DMS 273 (cell line): ENCODE results near the gene ZZZ3.
"Not testable (repeated sequence)": the region's sequence is repeated elsewhere in the genome, so short reads cannot be mapped to it uniquely, and the experiment has no call there.

ENCODE experiments used
- DNase-seq: peaks from one replicate; lab custom pipeline; 2025; ENCODE audit not compliant: unreplicated experiment; lab: John Stamatoyannopoulos, UW

ZZZ3 gene

DNA sequence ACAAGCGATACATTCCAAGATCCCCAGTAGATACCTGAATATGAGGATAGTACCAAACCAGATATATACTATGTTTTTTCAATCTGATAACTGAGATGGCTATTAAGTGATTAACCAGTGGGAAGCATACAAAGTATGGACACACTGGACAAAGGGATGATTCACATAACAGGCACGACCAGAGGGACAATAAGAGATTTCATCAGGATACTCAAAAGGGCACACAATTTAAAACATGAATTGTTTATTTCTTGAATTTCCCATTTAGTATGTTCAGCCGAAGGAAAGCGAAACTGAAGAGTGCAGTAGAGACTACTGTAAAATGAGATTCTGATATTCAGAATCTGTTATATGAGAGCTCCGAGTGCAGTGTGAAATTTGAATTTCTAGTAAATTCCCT, 10.6 kb downstream of the ZZZ3 start:
- DNase-seq = no peak

DNA sequence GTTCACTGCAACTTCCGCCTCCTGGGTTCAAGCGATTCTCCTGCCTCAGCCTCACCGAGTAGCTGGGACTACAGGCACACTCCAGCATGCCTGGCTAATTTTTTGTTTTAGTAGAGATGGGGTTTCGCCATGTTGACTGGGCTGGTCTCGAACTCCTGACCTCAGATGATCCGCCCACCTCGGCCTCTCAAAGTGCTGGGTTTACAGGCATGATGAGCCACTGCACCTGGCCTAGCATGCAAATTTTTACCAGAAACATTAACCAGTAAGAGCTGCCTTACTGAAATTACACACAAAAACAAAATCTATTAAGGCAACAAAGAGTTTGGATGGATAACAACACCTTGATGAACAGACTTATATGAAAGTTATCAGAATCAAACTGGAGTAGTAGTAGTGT, 12.1 kb downstream of the ZZZ3 start:
- DNase-seq = no peak

DNA sequence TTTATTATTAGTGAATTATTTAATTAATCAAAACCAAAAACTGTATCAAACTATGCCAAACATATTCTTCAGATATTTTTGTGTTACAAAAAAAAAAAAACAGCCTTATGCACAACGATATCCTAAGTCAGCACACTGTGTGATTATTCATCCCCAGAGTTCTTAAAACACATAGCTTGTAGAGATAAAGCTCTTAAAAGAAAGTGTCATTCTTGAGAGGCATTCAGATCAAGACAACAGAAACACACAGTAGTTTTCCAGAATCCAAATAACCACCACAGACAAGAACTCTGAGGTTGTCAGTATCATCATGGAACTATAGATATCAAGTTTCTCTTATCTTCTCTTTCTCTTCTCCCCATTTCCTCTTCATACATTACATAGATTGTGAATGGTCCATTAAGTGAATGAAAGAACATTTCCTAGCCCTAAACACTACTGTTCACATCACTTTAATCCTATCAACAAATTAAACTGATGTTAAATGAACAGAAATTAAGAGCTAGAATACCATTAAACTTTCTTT, 13.5 kb downstream of the ZZZ3 start:
- no peak for DNase-seq

DNA sequence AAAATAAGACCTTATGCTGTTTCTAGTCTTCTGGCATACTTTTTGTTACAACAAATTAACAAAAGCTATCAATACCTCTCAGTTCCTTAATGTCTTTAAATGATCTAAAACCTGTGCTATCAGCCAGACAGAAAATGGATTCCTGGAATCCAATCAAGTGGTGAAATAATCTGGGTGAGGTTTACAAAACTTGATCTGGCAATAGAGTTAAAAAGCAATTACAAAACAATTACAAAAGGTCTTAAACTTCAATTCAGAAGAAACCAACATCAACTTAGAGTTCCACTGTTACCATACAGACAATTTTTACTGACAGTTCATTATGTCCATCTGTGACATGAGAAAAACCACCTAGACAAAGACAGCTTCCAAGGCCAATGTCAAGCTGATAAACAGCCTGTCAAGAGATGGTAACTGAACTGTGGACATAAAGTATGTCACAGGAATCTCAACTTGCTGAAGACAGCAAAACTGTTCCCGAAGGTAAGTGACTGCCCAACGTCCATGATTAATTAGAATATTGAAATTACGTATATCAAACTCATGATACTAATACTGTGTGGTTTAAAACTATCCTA, 17.4 kb downstream of the ZZZ3 start:
- no peak for DNase-seq

DNA sequence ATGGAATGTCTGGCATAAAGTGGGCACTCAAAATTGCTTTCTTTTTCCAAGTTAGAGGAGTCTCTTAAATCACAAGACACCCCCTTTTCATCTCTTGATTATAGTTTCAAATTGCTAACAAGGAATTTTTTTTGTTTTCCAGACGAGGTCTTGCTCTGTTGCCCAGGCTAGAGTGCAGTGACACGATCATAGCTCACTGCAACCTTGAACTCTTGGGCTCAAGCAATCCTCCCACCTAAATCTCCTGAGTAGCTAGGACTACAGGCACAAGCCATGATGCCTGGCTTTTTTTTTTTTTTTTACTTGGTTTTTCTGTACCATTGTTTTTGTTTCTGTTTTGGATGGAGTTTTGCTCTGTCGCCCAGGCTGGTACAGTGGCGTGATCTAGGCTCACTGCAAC, 20.8 kb downstream of the ZZZ3 start:
- DNase-seq = no peak

DNA sequence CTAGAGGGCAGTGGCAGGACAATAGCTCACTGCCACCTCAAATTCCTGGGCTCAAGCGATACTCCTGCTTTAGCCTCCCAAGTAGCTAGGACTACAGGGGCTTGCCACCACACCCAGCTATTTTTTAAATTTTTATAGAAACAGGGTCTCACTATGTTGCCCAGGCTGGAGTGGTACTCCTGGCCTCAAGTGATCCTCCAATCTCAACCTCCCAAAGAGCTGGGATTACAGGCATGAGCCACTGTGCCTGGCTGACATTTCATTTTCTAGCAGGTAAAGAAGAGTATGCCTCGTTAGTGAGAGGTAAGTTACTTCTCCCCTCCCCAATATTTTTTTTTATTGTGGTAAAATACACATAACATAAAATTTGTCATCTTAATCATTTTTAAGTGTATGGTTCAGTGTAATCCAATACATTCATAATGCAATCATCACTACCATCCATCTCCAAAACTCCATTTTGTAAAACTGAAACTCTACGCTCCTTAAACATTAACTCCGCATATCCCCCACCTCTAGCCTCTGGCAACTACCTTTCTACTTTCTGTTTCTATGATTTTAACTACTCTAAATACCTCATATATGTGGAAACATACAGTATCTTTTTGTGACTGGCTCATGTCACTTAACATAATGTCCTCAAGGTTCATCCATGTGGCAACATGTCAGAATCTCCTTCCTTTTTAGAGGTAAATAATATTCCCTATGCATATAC, 22.4 kb downstream of the ZZZ3 start:
- no peak for DNase-seq

DNA sequence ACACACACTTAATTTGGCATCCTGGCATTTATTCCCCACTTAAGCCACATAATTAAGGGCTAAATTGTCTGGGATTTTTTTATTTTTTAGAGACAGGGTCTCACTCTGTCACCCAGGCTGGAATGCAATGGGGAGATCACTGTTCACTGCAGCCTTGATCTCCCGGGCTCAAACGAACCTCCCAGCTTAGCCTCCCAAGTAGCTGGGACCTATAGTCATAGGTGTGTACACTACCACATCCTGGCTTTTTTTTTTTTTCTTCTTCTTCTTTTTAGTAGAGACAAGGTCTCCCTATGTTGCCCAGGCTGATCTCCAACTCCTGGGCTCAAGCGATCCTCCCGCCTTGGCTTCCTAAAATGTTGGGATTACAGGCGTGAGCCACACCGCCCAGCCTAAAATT, 24.2 kb downstream of the ZZZ3 start:
- DNase-seq = no peak

DNA sequence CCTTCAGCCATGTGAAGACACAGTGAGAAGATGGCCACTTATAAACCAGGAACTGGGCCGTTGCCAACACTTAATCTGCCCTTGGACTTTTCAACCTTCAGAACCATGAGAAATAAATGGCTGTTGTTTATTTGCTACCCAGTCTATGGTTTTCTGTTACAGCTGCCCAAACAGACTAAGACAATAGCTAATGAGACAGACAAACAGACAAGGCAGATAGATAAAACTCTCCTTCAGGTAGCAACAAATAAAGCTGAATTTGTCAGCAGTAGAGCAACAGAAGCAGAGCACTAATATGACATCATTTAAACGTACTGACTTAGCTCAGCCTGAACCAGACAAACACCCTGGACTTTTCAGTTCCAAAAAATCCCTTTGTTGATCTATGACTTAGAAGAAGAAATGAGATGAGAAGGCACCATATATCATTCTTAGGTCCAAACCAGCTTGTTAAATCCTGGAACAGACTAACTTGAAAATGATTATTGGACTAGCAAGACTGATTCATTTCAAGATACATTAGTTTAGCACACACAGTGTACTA, 27.0 kb downstream of the ZZZ3 start:
- peak; percentile 30 for DNase-seq

DNA sequence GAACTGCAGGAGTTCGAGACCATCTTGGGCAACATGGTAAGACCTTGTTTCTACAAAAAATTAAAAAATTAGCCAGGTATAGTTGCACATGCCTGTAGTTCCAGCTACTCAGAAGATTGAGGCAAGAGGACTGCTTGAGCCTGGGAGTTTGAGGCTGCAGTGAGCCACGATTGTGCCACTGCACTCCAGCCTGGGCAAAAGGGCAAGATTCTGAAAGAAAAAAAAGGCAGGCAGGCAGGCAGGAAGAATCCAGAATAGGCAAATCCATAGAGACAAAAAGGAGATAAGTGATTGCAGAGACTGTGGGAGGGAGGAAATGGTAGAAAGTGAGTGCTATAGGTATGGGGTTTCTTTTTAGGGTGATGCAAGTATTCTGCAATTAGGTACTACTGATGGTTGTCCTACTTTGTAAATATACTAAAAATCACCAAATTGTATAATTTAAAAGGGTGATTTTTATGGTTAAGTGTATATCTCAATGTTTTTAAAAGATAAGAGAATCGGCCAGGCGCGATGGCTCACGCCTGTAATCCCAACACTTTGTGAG, 29.4 kb downstream of the ZZZ3 start:
- DNase-seq = no peak

DNA sequence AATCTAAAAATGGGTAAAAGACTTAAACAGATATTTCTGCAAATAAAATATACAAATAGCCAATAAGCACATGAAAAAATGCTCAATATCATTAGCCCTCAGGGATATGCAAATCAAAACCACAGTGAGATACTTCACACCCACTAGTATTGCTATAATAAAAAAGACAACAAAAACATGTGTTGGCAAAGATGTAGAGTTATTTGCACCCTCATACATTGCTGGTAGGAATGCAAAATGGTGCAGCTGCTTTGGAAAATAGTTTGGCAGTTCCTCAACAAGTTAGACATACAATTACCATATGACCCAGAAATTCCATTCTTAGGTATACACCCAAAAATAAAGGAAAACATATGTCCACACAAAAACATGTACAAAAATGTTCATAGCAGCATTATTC, 30.2 kb downstream of the ZZZ3 start:
- no peak for DNase-seq

DNA sequence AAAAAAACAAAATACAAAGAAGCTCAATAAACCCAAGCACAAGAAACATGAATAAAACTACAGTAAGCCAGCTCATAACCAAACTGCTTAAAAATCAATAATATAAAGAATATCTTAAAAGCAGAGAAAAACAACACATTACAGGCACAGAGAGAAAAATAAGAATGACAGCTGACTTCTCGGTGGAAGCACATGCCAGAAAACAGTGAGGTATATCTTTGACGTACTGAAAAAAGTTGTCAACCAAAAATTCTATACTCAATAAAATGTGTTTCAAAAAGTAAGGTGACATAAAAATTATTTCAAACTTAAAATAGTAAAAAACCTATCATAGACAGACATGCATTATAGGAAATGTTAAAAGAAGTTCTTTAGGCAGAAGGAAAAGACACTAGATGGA, 33.3 kb downstream of the ZZZ3 start:
- DNase-seq = no peak

DNA sequence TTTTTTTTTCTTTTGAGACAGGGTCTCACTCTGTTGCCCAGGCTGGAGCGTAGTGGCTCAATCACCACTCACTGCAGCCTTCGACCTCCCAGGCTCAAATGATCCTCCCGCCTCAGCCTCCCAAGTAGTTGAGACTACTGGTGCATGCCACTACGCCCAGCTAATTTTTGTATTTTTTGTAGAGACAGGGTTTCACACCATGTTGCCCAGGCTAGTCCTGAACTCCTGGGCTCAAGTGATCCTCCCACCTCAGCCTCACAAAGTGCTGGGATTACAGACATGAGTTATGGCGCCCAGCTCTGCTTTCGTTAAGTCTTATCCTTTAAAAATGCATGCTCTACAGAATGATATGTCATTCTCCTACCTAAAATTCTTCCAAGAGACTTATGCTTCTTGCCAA, 36.2 kb downstream of the ZZZ3 start:
- not testable (repeated sequence) for DNase-seq

DNA sequence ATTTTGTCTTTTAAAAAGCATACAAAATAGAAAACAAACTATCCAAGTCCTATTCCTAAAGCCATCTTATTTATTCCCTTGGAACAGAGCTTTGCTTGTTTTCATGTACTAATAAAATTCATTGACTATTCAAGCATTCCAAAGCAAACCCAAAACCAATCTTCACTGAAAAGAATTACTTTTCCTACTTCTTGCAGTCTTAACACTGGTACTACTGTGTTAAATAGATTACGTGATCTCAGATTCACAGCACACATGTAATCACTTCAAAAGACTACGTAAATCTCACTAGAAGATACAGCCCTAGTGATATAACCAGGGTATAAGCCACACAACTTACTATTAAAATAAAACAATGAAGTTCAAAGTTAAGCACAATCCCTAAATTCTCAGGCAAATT, 39.0 kb downstream of the ZZZ3 start:
- no peak for DNase-seq

DNA sequence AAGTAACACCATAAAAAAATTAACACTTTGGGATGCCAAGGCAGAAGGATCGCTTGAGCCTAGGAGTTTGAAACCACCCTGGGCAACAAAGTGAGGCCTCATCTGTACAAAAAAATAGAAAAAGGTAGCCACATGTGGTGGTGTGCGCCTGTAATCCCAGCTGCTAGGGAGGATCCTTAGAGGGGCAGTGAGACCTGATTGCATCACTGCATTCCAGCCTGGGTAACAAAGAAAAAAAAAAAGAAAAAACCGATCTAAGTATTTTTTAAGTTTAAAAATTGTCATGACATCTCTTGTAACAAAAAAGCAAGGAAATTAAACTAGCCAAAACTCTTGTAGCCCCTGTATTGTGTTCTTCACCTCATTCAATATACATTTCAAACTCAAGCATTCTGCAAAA, 39.5 kb downstream of the ZZZ3 start:
- no peak for DNase-seq

DNA sequence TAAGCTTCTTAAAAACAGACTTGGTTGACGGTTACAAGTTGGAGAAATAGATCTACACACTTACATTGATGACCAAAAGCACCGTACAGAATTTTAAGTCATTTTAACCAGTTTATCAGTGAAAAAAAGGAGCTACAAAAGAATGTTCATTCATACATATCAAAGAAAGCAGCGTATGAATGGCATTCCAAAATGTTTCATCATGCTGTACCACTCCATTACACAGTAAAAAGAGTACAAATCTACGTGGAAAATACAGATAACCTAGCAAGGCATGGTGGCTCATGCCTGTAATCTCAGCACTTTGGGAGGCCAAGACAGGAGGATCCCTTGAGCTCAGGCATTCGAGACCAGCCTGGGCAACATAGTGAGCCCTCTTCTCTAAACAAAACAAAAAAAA, 40.3 kb downstream of the ZZZ3 start:
- DNase-seq = no peak

DNA sequence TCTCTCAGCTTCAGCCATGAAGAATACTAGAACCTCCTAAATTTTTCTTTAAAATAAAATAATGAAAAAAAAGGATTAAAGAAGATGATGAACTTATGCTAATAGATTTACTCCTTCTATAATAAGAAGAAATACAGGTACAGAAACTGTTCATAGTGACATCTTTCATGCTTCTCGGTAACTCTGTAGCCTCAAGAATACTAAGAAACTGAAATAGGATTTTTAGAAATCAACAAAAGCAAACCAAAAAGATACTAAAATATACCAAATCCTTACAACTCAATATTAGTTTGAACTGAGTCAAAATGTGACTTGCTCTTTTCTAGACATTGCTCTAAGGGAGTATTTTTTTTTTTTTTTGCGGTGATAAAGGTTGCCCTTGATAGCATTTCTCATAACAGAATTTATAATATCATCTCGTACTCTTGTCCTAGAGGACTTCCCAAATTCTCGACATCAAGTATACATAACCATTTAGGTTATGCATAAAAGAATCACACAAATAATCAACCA, 42.8 kb downstream of the ZZZ3 start:
- no peak for DNase-seq

DNA sequence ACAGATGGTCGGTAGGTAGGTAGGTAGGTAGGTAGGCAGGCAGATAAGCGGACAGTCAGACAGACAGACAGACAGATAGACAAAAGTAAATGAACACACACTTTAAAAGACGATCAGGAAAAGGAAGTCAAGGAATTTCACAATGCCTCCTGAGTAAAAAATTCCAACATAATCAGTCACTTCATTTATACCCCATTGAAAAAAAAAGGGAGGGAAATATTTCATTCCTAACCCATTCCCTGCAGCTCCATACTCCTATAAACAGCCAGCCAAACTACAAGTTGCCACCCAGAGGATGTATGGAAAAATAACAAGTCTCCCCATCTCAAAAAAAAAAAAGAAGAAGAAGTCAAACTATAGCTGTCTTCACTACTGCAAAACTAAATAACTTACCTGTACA, 43.4 kb downstream of the ZZZ3 start:
- no peak for DNase-seq

DNA sequence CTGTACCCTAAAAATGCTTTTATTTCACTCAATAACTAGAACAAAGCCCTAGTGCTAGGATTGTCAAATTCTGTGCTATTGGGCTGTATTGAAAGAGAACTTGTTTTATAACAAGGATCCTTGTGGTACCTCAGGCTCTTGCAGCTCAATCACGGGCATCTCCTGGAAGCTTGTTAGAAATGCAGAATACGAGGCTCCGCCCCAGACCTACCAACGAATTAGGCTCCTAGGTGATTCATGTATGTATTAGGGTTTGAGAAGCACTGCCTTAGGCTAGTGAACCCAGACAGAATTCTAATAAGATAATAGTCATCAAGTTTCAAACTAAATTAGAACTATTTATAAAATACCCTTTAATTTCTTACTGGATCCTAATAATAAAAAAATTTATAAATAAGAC, 45.6 kb downstream of the ZZZ3 start:
- no peak for DNase-seq
